ENCODE measurements around the gene HKDC1. TPM values are rescaled to one million over a fixed set of nuclear protein-coding genes. Genes with fewer than 3 reads are reported as not detected.

The HKDC1 gene
- total RNA-seq, 2 donors from 2014 or later, result 0.35 TPM; not detected in 1

GRCh38 chr10:69225681-69226080 lies 5.5 kb downstream of the HKDC1 start:
- H3K27ac ChIP-seq, result no peak overlapping the region
- H3K4me3 ChIP-seq, result no peak overlapping the region
- peaks cover 0 to 10% of the 10 kb centered on the region in 2 donors for H3K4me1 ChIP-seq
- no peak for DNase-seq (ENCODE audit: low spot score)
- no peaks in the 10 kb centered on the region for H3K36me3 ChIP-seq
- no peaks in the 10 kb centered on the region for H3K27me3 ChIP-seq
- H3K9me3 ChIP-seq, result no peaks in the 10 kb centered on the region
- TF ChIP-seq, protein P1, sequence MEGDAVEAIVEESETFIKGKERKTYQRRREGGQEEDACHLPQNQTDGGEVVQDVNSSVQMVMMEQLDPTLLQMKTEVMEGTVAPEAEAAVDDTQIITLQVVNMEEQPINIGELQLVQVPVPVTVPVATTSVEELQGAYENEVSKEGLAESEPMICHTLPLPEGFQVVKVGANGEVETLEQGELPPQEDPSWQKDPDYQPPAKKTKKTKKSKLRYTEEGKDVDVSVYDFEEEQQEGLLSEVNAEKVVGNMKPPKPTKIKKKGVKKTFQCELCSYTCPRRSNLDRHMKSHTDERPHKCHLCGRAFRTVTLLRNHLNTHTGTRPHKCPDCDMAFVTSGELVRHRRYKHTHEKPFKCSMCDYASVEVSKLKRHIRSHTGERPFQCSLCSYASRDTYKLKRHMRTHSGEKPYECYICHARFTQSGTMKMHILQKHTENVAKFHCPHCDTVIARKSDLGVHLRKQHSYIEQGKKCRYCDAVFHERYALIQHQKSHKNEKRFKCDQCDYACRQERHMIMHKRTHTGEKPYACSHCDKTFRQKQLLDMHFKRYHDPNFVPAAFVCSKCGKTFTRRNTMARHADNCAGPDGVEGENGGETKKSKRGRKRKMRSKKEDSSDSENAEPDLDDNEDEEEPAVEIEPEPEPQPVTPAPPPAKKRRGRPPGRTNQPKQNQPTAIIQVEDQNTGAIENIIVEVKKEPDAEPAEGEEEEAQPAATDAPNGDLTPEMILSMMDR (IDR thresholded peaks at IDR 0.05), result no peak

DNA sequence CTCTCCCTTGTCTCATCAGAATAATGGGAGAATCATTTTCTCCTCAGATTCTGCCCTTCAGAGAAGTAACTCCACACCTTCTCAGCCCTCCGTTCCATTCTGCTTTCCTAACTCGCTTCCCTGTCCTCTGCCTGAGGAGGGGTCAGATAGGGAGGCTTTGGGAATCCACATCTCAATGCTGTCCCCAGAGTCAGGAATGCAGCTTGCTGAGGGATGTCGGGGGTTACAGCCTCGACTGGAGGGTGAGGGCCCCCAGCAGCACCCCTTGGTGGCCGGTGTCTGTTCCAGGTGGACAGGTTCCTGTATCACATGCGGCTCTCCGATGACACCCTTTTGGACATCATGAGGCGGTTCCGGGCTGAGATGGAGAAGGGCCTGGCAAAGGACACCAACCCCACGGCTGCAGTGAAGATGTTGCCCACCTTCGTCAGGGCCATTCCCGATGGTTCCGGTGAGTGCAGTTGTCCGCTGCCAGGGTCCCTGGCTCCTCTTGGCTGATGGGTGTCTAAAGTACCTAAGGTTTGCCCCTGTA lies 6.9 kb downstream of the HKDC1 start:
- Histone ChIP-seq H3K4me1 (peaks cover 0 to 10% of the 10 kb centered on the region in 2 donors), H3K9me3 (no peaks in the 10 kb centered on the region)
- DNase-seq (ENCODE audit: low spot score), result no peak

GRCh38 chr10:69228151-69228550 lies 8.0 kb downstream of the HKDC1 start:
- H3K9me3 ChIP-seq, result no peaks in the 10 kb centered on the region
- H3K4me3 ChIP-seq, result no peak overlapping the region
- DNase-seq (ENCODE audit: low spot score), result no peak
- TF ChIP-seq, protein P1 (IDR thresholded peaks at IDR 0.05), result no peak
- H3K27ac ChIP-seq, result no peak overlapping the region
- H3K4me1 ChIP-seq, result peaks cover 0 to 10% of the 10 kb centered on the region in 2 donors
- H3K36me3 ChIP-seq, result no peaks in the 10 kb centered on the region
- no peaks in the 10 kb centered on the region for H3K27me3 ChIP-seq

More for the DNA sequence above, 6.9 kb downstream of the HKDC1 start:
- TF ChIP-seq, protein P1 (IDR thresholded peaks at IDR 0.05), result no peak
- H3K27me3 ChIP-seq, result no peaks in the 10 kb centered on the region
- no peak overlapping the region for H3K4me3 ChIP-seq
- no peak overlapping the region for H3K27ac ChIP-seq
- H3K36me3 ChIP-seq, result no peaks in the 10 kb centered on the region

- no peak for DNase-seq (ENCODE audit: low spot score)
- H3K27ac ChIP-seq, result no peak overlapping the region
- no peaks in the 10 kb centered on the region for H3K27me3 ChIP-seq
- H3K9me3 ChIP-seq, result no peaks in the 10 kb centered on the region
- TF ChIP-seq, protein P1 (IDR thresholded peaks at IDR 0.05), result no peak
- peaks cover 0 to 10% of the 10 kb centered on the region in 2 donors for H3K4me1 ChIP-seq
- no peaks in the 10 kb centered on the region for H3K36me3 ChIP-seq
- H3K4me3 ChIP-seq, result no peak overlapping the region
Measured at GRCh38 chr10:69229616-69229916, 9.4 kb downstream of the HKDC1 start.

DNA sequence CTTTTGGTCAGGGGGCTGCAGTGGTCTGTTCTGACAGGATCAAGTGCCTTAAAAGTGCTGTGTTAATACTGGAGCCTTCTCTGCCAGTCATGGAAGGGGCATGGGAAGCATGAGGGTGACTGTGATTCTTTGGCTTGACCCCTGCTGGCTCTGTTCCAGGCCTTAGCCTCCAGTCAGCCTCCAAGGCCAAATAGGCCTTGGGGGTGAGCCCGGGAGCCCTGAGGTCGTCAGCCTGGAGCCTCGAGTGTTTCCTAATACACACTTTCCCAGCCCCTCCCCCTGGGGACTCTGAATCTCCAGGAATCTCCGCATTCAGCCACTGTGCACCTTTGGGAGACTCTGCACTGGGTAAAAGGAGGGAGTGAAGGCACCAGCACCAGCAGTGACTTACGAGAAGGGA lies 10.0 kb downstream of the HKDC1 start:
- Histone ChIP-seq H3K27me3 (no peaks in the 10 kb centered on the region), H3K9me3 (no peaks in the 10 kb centered on the region), H3K36me3 (no peaks in the 10 kb centered on the region), H3K4me1 (peaks cover 0 to 10% of the 10 kb centered on the region in 2 donors), H3K27ac (no peak overlapping the region), H3K4me3 (no peak overlapping the region)
- DNase-seq (ENCODE audit: low spot score), result no peak
- TF ChIP-seq, protein P1 (IDR thresholded peaks at IDR 0.05), result no peak

GRCh38 chr10:69232252-69232651 lies 12.1 kb downstream of the HKDC1 start:
- TF ChIP-seq, protein P1 (IDR thresholded peaks at IDR 0.05), result no peak
- no peaks in the 10 kb centered on the region for H3K9me3 ChIP-seq
- peaks cover 0 to 10% of the 10 kb centered on the region in 2 donors for H3K4me1 ChIP-seq
- no peak for DNase-seq (ENCODE audit: low spot score)
- no peak overlapping the region for H3K27ac ChIP-seq
- no peak overlapping the region for H3K4me3 ChIP-seq
- no peaks in the 10 kb centered on the region for H3K27me3 ChIP-seq
- H3K36me3 ChIP-seq, result no peaks in the 10 kb centered on the region

Measured in right atrium auricular region (tissue), 2 donors.